SK-N-SH (cell line): Measurements from ENCODE around the gene HS3ST4.

Experiments
- EP300 ChIP-seq, 2 experiments: IDR thresholded peaks; 2 replicates each; pipeline versions ENCODE4 v1.4.0 to v1.6.1; 2012; ENCODE audit warnings: borderline replicate concordance in 1 of 2, low read depth in 1 of 2, low read length in 1 of 2
- FOSL2 ChIP-seq: IDR thresholded peaks from 2 replicates; pipeline ENCODE4 v1.4.0; 2012; ENCODE audit warnings: low read depth, mild to moderate bottlenecking, moderate library complexity, borderline replicate concordance
- GABPA ChIP-seq: IDR thresholded peaks from 2 replicates; pipeline ENCODE4 v1.4.0; 2012; ENCODE audit warnings: low read depth, mild to moderate bottlenecking
- JUND ChIP-seq: IDR thresholded peaks from 2 replicates; pipeline ENCODE4 v1.4.0; 2012
- POLR2AphosphoS5 ChIP-seq: IDR thresholded peaks from 2 replicates; pipeline ENCODE4 v1.6.1; 2012; ENCODE audit warnings: low read depth, low read length
- RAD21 ChIP-seq: IDR thresholded peaks from 2 replicates; pipeline ENCODE4 v1.6.1; 2012; ENCODE audit warnings: mild to moderate bottlenecking, low read length
- SIN3A ChIP-seq: IDR thresholded peaks from 2 replicates; pipeline ENCODE4 v1.6.1; 2012; ENCODE audit warnings: low read depth, mild to moderate bottlenecking, low read length, moderate library complexity, borderline replicate concordance
- TAF1 ChIP-seq: IDR thresholded peaks from 2 replicates; pipeline ENCODE4 v1.6.1; 2012; ENCODE audit warnings: low read depth, mild to moderate bottlenecking, low read length, moderate library complexity, borderline replicate concordance
- TEAD4 ChIP-seq: IDR thresholded peaks from 2 replicates; pipeline ENCODE4 v1.4.0; 2012; ENCODE audit warnings: mild to moderate bottlenecking, borderline replicate concordance; ENCODE audit not compliant: insufficient read depth
- TF ChIP-seq, protein P1 (sequence below): fragments of 200-600 bp; sonication (generic); IDR thresholded peaks from 2 replicates; pipeline ENCODE4 v1.6.1; 2017; ENCODE audit warnings: antibody characterized with exemption, mild to moderate bottlenecking, moderate library complexity
- TF ChIP-seq, protein P2 (sequence below): IDR thresholded peaks from 2 replicates; pipeline ENCODE4 v1.4.0; 2012; ENCODE audit warnings: low read depth, borderline replicate concordance
- TF ChIP-seq, protein P3 (sequence below): fragments of 150-350 bp; IDR thresholded peaks from 2 replicates; pipeline ENCODE4 v1.6.1; 2016; ENCODE audit warnings: mild to moderate bottlenecking, low read depth, low read length
- TF ChIP-seq, protein P4 (sequence below): IDR thresholded peaks from 2 replicates; pipeline ENCODE4 v1.4.0; 2012; ENCODE audit warnings: low read depth
- TF ChIP-seq, protein P5 (sequence below): fragments of 150-350 bp; IDR thresholded peaks from 2 replicates; pipeline ENCODE4 v1.6.1; 2017; ENCODE audit warnings: antibody characterized with exemption, low read length, low read depth, borderline replicate concordance

DNA sequence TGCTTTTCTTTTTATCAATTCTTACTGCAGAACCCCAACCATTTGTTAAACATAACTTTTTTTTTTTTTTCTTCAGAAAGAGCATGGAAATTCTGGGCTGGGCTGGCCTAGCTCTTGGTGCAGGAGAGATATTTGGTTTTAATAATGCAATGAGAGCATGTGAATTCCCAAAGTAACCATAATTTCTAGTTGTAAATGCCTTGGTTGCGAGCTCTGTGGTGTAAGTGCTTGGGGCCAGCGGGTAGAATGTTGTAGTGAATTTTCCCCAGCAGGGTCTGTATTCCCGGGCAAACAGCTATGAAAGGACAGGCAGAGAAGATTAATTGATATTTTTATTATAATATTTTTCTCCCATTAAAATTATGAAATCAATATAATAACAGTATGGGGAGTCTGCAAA lies 465.6 kb downstream of the HS3ST4 start:
- TF ChIP-seq JUND (no peak), EP300 (IDR thresholded peaks at IDR 0.05; ENCODE audit: borderline replicate concordance in 1 of 2, low read depth in 1 of 2, low read length in 1 of 2) (no peak), TAF1 (no peak), TEAD4 (no peak), FOSL2 (no peak), POLR2AphosphoS5 (no peak), SIN3A (no peak), RAD21 (no peak), GABPA (no peak)
- TF ChIP-seq, protein P1, sequence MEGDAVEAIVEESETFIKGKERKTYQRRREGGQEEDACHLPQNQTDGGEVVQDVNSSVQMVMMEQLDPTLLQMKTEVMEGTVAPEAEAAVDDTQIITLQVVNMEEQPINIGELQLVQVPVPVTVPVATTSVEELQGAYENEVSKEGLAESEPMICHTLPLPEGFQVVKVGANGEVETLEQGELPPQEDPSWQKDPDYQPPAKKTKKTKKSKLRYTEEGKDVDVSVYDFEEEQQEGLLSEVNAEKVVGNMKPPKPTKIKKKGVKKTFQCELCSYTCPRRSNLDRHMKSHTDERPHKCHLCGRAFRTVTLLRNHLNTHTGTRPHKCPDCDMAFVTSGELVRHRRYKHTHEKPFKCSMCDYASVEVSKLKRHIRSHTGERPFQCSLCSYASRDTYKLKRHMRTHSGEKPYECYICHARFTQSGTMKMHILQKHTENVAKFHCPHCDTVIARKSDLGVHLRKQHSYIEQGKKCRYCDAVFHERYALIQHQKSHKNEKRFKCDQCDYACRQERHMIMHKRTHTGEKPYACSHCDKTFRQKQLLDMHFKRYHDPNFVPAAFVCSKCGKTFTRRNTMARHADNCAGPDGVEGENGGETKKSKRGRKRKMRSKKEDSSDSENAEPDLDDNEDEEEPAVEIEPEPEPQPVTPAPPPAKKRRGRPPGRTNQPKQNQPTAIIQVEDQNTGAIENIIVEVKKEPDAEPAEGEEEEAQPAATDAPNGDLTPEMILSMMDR: no peak
- TF ChIP-seq, protein P2, sequence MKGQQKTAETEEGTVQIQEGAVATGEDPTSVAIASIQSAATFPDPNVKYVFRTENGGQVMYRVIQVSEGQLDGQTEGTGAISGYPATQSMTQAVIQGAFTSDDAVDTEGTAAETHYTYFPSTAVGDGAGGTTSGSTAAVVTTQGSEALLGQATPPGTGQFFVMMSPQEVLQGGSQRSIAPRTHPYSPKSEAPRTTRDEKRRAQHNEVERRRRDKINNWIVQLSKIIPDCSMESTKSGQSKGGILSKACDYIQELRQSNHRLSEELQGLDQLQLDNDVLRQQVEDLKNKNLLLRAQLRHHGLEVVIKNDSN: no peak
- TF ChIP-seq, protein P3, sequence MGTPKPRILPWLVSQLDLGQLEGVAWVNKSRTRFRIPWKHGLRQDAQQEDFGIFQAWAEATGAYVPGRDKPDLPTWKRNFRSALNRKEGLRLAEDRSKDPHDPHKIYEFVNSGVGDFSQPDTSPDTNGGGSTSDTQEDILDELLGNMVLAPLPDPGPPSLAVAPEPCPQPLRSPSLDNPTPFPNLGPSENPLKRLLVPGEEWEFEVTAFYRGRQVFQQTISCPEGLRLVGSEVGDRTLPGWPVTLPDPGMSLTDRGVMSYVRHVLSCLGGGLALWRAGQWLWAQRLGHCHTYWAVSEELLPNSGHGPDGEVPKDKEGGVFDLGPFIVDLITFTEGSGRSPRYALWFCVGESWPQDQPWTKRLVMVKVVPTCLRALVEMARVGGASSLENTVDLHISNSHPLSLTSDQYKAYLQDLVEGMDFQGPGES: no peak
- TF ChIP-seq, protein P4, sequence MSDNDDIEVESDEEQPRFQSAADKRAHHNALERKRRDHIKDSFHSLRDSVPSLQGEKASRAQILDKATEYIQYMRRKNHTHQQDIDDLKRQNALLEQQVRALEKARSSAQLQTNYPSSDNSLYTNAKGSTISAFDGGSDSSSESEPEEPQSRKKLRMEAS: no peak
- TF ChIP-seq, protein P5, sequence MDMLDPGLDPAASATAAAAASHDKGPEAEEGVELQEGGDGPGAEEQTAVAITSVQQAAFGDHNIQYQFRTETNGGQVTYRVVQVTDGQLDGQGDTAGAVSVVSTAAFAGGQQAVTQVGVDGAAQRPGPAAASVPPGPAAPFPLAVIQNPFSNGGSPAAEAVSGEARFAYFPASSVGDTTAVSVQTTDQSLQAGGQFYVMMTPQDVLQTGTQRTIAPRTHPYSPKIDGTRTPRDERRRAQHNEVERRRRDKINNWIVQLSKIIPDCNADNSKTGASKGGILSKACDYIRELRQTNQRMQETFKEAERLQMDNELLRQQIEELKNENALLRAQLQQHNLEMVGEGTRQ: no peak
